ENCODE results near the gene ZNF710. TPM values are rescaled to one million over a fixed set of nuclear protein-coding genes. Genes with fewer than 3 reads are reported as not detected.

Gene ZNF710
- total RNA-seq, 1 experiment from 2014 or later = 40.7 TPM

- H3K27ac ChIP-seq (ENCODE audit: insufficient read length, low read depth, low read length) = no peak overlapping the region
- H3K9me3 Mint-ChIP-seq = peaks cover 2 to 4% of the 10 kb centered on the region in 2 experiments; a peak in 4 of 5 replicates
- no peaks in the 10 kb centered on the region for H3K27me3 ChIP-seq (ENCODE audit: insufficient read depth, low read length)
- H3K36me3 Mint-ChIP-seq (ENCODE audit: insufficient read depth in 1 of 3, low read depth in 3 of 3) = peaks cover 7 to 12% (median 10%) of the 10 kb centered on the region in 3 experiments; a peak in 5 of 7 replicates
- no peak overlapping the region for H3K23ac ChIP-seq (ENCODE audit: insufficient read length, low read depth, low read length)
- H3K9me3 ChIP-seq (ENCODE audit: control insufficient read depth, low read depth, low read length) = no peaks in the 10 kb centered on the region
- 0 out of 7 replicates have a peak overlapping the region, but pooled peaks of 1 of the 3 experiments have one; percentile 31 for H3K27ac Mint-ChIP-seq
- H4K8ac ChIP-seq (replicated peaks; ENCODE audit: insufficient read length, low read depth, low read length) = no peak overlapping the region
- H4K91ac ChIP-seq (ENCODE audit: insufficient read length, low read depth, low read length) = no peak overlapping the region
- H3K23me2 ChIP-seq (ENCODE audit: insufficient read length, low read depth, low read length, poor library complexity, severe bottlenecking) = no peaks in the 10 kb centered on the region
- no peak overlapping the region for H2BK15ac ChIP-seq (ENCODE audit: low read depth, low read length)
- no peak overlapping the region for H2BK120ac ChIP-seq (ENCODE audit: low read depth, low read length, poor library complexity, severe bottlenecking)
- H2AFZ ChIP-seq (ENCODE audit: low read length) = no peak overlapping the region
- H3K14ac ChIP-seq (ENCODE audit: insufficient read depth, low read length) = no peak overlapping the region
- H3K18ac ChIP-seq (ENCODE audit: insufficient read length, low read depth, low read length) = no peak overlapping the region
- no peak overlapping the region for H3K56ac ChIP-seq (ENCODE audit: insufficient read length, low read depth, low read length)
- H2BK5ac ChIP-seq (ENCODE audit: insufficient read length, low read length) = no peak overlapping the region
- no peak overlapping the region for H4K5ac ChIP-seq (ENCODE audit: insufficient read length, low read depth, low read length)
- H3K9ac ChIP-seq (ENCODE audit: extremely low read depth, insufficient read length, low read length) = no peak overlapping the region
- no peaks in the 10 kb centered on the region for H4K20me1 ChIP-seq (ENCODE audit: control insufficient read depth, insufficient read depth, insufficient read length)
- H3T11ph ChIP-seq (ENCODE audit: low read length) = no peak overlapping the region
- H2AK5ac ChIP-seq (ENCODE audit: insufficient read length, low read length) = no peak overlapping the region
- H3K4me3 Mint-ChIP-seq = no peak overlapping the region
- H3K4me2 ChIP-seq (ENCODE audit: insufficient read depth, insufficient read length, low read length) = no peak overlapping the region
- TF ChIP-seq, protein P1, sequence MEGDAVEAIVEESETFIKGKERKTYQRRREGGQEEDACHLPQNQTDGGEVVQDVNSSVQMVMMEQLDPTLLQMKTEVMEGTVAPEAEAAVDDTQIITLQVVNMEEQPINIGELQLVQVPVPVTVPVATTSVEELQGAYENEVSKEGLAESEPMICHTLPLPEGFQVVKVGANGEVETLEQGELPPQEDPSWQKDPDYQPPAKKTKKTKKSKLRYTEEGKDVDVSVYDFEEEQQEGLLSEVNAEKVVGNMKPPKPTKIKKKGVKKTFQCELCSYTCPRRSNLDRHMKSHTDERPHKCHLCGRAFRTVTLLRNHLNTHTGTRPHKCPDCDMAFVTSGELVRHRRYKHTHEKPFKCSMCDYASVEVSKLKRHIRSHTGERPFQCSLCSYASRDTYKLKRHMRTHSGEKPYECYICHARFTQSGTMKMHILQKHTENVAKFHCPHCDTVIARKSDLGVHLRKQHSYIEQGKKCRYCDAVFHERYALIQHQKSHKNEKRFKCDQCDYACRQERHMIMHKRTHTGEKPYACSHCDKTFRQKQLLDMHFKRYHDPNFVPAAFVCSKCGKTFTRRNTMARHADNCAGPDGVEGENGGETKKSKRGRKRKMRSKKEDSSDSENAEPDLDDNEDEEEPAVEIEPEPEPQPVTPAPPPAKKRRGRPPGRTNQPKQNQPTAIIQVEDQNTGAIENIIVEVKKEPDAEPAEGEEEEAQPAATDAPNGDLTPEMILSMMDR (conservative IDR thresholded peaks at IDR 0.05) = no peak
- no peak overlapping the region for H2BK20ac ChIP-seq (ENCODE audit: low read depth, low read length, poor library complexity, severe bottlenecking)
- peaks cover 25 to 27% of the 10 kb centered on the region in 2 experiments for H3K4me1 Mint-ChIP-seq
- 0 out of 2 replicates have a peak, but pooled peaks cover 2% of the 10 kb centered on the region for H3K79me2 ChIP-seq (ENCODE audit: insufficient read depth, low read length)
- H2BK12ac ChIP-seq (ENCODE audit: insufficient read length, low read depth, low read length) = no peak overlapping the region
- H3K4me1 ChIP-seq (ENCODE audit: insufficient read depth, low read length) = no peaks in the 10 kb centered on the region
- WGBS (ENCODE audit: extremely low coverage, insufficient read length, low lambda C conversion rate) = no CpG with 5 or more reads among the region's 3 CpGs
- H3K79me1 ChIP-seq (ENCODE audit: insufficient read depth, low read depth, low read length, poor library complexity, severe bottlenecking) = no peaks in the 10 kb centered on the region
- H3K27me3 Mint-ChIP-seq (ENCODE audit: low read depth) = peaks cover 9% of the 10 kb centered on the region
- H3K4ac ChIP-seq (ENCODE audit: low read depth, low read length) = no peak overlapping the region
- DNase-seq = peak; percentile 48
Observed at GRCh38 chr15:90095521-90095959, 94.4 kb downstream of the ZNF710 start.
